Measurements from ENCODE around the gene KARS1. TPM values are rescaled to one million over a fixed set of nuclear protein-coding genes. Genes with fewer than 3 reads are reported as not detected.
A peak's percentile ranks its signal among the peaks of the same experiment; 100 is the strongest.

KARS1 gene
- total RNA-seq (2012; rRNA removed) (228 and 229 TPM in 2 replicates), polyA plus RNA-seq (2012; rRNA removed) (111 and 122 TPM in 2 replicates), Bru-seq, nascent RNA (percentile 85 among the genes with signal in this experiment), BruChase-seq, experiment 1, labeled RNA remaining after a 6-hour chase (percentile 83 among the genes with signal in this experiment), BruChase-seq, experiment 2, labeled RNA remaining after a 2-hour chase (percentile 72 among the genes with signal in this experiment)
- polyA plus RNA-seq (2012; cell fraction: cytosol; rRNA removed) = 35.8 and 53.7 TPM in 2 replicates
- 16.1 and 76.9 TPM in 2 replicates for polyA plus RNA-seq (2012; cell fraction: nucleus; rRNA removed; ENCODE audit: low replicate concordance)
- long read RNA-seq, transcript KARS-202 (15 exons, 2,421 nt) = minor isoform, 24 of 143 reads
- long read RNA-seq, transcript KARS-201 (14 exons, 2,005 nt) = major isoform, 87 of 143 reads
- long read RNA-seq, partial matches to known transcripts = 13 of 143 reads
- long read RNA-seq, other reads (novel, unspliced or antisense) = 19 of 143 reads

DNA sequence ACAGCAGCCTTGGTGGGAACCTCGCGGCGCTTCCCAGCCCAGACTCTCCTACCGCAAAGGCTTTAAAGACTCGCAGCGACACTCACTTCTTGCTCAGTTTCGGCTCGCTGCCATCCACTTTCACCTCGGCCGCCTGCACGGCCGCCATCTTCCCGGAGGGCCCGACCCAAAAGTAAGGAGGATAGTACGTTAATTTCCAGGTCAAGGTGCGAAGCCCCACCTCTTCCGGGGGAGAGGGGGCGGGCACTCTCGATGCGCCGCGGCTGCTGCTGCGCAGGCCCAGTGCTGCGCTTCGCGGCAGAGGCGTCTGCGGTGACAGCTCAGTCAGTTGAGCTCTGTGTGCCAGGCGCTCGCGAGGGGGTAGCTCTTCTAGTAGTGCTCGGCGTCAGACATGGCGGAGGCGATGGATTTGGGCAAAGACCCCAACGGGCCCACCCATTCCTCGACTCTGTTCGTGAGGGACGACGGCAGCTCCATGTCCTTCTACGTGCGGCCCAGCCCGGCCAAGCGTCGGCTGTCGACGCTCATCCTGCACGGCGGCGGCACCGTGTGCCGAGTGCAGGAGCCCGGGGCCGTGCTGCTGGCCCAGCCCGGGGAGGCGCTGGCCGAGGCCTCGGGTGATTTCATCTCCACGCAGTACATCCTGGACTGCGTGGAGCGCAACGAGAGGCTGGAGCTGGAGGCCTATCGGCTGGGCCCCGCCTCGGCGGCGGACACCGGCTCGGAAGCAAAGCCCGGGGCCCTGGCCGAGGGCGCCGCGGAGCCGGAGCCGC, at the start of gene KARS1, which contains the start of gene TERF2IP:
KARS1 (minus strand) TSS at position 174 of the 773 bp plus-strand sequence; CDS start at position 148, 26 bp downstream.
TERF2IP (plus strand) TSS at position 282 of the 773 bp plus-strand sequence; CDS start at position 392, 110 bp downstream.
- DNase-seq (peak; percentile 91), ATAC-seq (ENCODE audit: low read depth) (peak; percentile 92)
- Histone ChIP-seq H4K91ac (ENCODE audit: insufficient read depth, low read depth, low read length) (peak within 1 kb of the TSS; percentile 81), H4K5ac (ENCODE audit: low read depth, low read length) (peak within 1 kb of the TSS; percentile 95), H2BK15ac (ENCODE audit: low read depth, low read length) (no peak within 1 kb of the TSS; the same call in 2 of the 3 replicates), H2BK20ac (ENCODE audit: low read depth, low read length) (no peak within 1 kb of the TSS), H2BK5ac (ENCODE audit: low read depth, low read length, poor library complexity, severe bottlenecking) (peak within 1 kb of the TSS; percentile 86), H3K14ac (replicated peaks; ENCODE audit: low read depth, low read length) (peak within 1 kb of the TSS; percentile 91), H3K4me2 (ENCODE audit: low read depth, low read length) (peak within 1 kb of the TSS; percentile 98), H2AK5ac (ENCODE audit: low read depth, low read length) (peak within 1 kb of the TSS; percentile 80), H3K56ac (ENCODE audit: extremely low read depth, insufficient read depth, low read length) (peak within 1 kb of the TSS; percentile 89), H2BK120ac (ENCODE audit: low read depth, low read length) (peak within 1 kb of the TSS; percentile 60), H3K27ac (ENCODE audit: insufficient read depth, low read length) (peak within 1 kb of the TSS; percentile 96), H2AFZ (replicated peaks; ENCODE audit: low read length, poor library complexity) (peak within 1 kb of the TSS; percentile 92), H4K20me1 (ENCODE audit: insufficient read depth, low read length) (peaks cover 46% of the 10 kb centered on the region), H3K4me3 (ENCODE audit: insufficient read depth, low read depth, low read length) (peak within 1 kb of the TSS; percentile 85), H3K23ac (ENCODE audit: low read depth, low read length) (peak within 1 kb of the TSS; percentile 86), H3K9me1 (ENCODE audit: insufficient read depth, low read length) (peaks cover 5% of the 10 kb centered on the region; the same call in 1 of the 2 replicates), H3K36me3 (ENCODE audit: control insufficient read depth, insufficient read depth, low read length) (peaks cover 7% of the 10 kb centered on the region), H3K18ac (ENCODE audit: low read depth, low read length) (peak within 1 kb of the TSS; percentile 98), H3K4ac (ENCODE audit: low read depth, low read length) (peak within 1 kb of the TSS; percentile 85), H2AK9ac (replicated peaks; ENCODE audit: low read depth, low read length, poor library complexity) (peak within 1 kb of the TSS; percentile 90), H3K79me1 (ENCODE audit: low read depth in 1 of 2, low read length in 2 of 2) (peaks cover 6 to 46% of the 10 kb centered on the region in 2 experiments; a peak in 2 of 4 replicates), H3K4me1 (ENCODE audit: control insufficient read depth, insufficient read depth, low read length) (peaks cover 5% of the 10 kb centered on the region; the same call in 1 of the 2 replicates), H3K9ac (ENCODE audit: low read depth, low read length) (peak within 1 kb of the TSS; percentile 99), H3K9me3 (ENCODE audit: control insufficient read depth, insufficient read depth, low read length) (no peaks in the 10 kb centered on the region), H4K8ac (ENCODE audit: low read depth in 2 of 2, low read length in 2 of 2) (peak within 1 kb of the TSS; percentile 82 to 90), H3K27me3 (ENCODE audit: control insufficient read depth, insufficient read depth, low read length) (no peaks in the 10 kb centered on the region)
- ChIA-PET CTCF (interaction anchor here (1.1 to 1.5 kb wide), 3 partner anchors 116 to 175 kb away, joined by 3 to 4 read pairs (median 3); no protein-coding TSS in a partner anchor), POLR2A (ENCODE audit: unreplicated experiment) (interaction anchor here (0.5 to 1.1 kb wide), 3 partner anchors 41 to 95 kb away, joined by 3 to 9 read pairs (median 4); no protein-coding TSS in a partner anchor)
- WGBS, 2 experiments (ENCODE audit: extremely low coverage in 2 of 2, insufficient read length in 1 of 2) = 2% methylated on average over 41 of the region's 76 CpGs; no CpG with 5 or more reads in 1 of the 2 experiments
- intact Hi-C loops (cut with micrococcal nuclease) (loop anchor here (1.0 to 10.0 kb wide), 2 partner anchors 117 to 1527 kb away; no protein-coding TSS in a partner anchor), in situ Hi-C loops (cut with MboI; ENCODE audit: low sequenced_read_pairs) (loop anchor here (10.0 kb wide), 1 partner anchor 117 kb away; no protein-coding TSS in a partner anchor), dilution Hi-C loops (cut with HindIII; ENCODE audit: low sequenced_read_pairs, unreplicated experiment) (no loop called here)
- BruUV-seq (replicated peaks) = TSS peak; percentile 93
- TF ChIP-seq, protein P1, sequence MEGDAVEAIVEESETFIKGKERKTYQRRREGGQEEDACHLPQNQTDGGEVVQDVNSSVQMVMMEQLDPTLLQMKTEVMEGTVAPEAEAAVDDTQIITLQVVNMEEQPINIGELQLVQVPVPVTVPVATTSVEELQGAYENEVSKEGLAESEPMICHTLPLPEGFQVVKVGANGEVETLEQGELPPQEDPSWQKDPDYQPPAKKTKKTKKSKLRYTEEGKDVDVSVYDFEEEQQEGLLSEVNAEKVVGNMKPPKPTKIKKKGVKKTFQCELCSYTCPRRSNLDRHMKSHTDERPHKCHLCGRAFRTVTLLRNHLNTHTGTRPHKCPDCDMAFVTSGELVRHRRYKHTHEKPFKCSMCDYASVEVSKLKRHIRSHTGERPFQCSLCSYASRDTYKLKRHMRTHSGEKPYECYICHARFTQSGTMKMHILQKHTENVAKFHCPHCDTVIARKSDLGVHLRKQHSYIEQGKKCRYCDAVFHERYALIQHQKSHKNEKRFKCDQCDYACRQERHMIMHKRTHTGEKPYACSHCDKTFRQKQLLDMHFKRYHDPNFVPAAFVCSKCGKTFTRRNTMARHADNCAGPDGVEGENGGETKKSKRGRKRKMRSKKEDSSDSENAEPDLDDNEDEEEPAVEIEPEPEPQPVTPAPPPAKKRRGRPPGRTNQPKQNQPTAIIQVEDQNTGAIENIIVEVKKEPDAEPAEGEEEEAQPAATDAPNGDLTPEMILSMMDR (conservative IDR thresholded peaks at IDR 0.05; ENCODE audit: low read depth, low read length) = no peak
- TF ChIP-seq CEBPB (IDR thresholded peaks at IDR 0.05; ENCODE audit: low read depth, low read length) (no peak), BHLHE40 (IDR thresholded peaks at IDR 0.05; ENCODE audit: low read depth, low read length) (0 out of 2 replicates have a peak, but pooled peaks have one; percentile 6), RCOR1 (IDR thresholded peaks at IDR 0.05; ENCODE audit: insufficient replicate concordance, low read length) (no peak), RFX5 (IDR thresholded peaks at IDR 0.05; ENCODE audit: low read depth, low read length) (no peak), NFE2L2 (IDR thresholded peaks at IDR 0.05; ENCODE audit: low read depth, low read length) (no peak), RAD21 (IDR thresholded peaks at IDR 0.05; ENCODE audit: low read length) (no peak), SMC3 (IDR thresholded peaks at IDR 0.05; ENCODE audit: low read depth, low read length) (no peak), CHD1 (IDR thresholded peaks at IDR 0.05; ENCODE audit: low read depth, low read length) (peak; percentile 48; the same call in 1 of the 2 replicates), MAZ (IDR thresholded peaks at IDR 0.05; ENCODE audit: borderline replicate concordance, low read depth, low read length) (peak; percentile 91; the same call in 1 of the 2 replicates)
- TF ChIP-seq, protein P2, sequence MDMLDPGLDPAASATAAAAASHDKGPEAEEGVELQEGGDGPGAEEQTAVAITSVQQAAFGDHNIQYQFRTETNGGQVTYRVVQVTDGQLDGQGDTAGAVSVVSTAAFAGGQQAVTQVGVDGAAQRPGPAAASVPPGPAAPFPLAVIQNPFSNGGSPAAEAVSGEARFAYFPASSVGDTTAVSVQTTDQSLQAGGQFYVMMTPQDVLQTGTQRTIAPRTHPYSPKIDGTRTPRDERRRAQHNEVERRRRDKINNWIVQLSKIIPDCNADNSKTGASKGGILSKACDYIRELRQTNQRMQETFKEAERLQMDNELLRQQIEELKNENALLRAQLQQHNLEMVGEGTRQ (IDR thresholded peaks at IDR 0.05; ENCODE audit: low read depth, low read length) = no peak
